Non-pigmented ciliary epithelial cell (primary cell): Measurements from ENCODE around the gene ANKRD9.

Experiments
- DNase-seq: peaks from one replicate; pipeline ENCODE4 v3.0.0-alpha.2; 2010; ENCODE audit warnings: low read depth

Gene ANKRD9

GRCh38 chr14:102497998-102498677, 11.4 kb downstream of the ANKRD9 start:
- DNase-seq: no peak

- no peak for DNase-seq
Observed at GRCh38 chr14:102496958-102497744, 12.4 kb downstream of the ANKRD9 start.

- DNase-seq: no peak
Observed at GRCh38 chr14:102496331-102496691, 13.3 kb downstream of the ANKRD9 start.

GRCh38 chr14:102495491-102496330, 13.9 kb downstream of the ANKRD9 start:
- DNase-seq: no peak

GRCh38 chr14:102493585-102493984, 16.0 kb downstream of the ANKRD9 start:
- no peak for DNase-seq

- no peak for DNase-seq
Observed at GRCh38 chr14:102493096-102493495, 16.5 kb downstream of the ANKRD9 start.

- DNase-seq: no peak
Observed at GRCh38 chr14:102492531-102492910, 17.1 kb downstream of the ANKRD9 start.

- DNase-seq: no peak
Observed at GRCh38 chr14:102491786-102492530, 17.6 kb downstream of the ANKRD9 start.

GRCh38 chr14:102491366-102491765, 18.2 kb downstream of the ANKRD9 start:
- no peak for DNase-seq

GRCh38 chr14:102490456-102490855, 19.1 kb downstream of the ANKRD9 start:
- no peak for DNase-seq

GRCh38 chr14:102487204-102487577, 22.4 kb downstream of the ANKRD9 start:
- DNase-seq: no peak

GRCh38 chr14:102486513-102487203, 22.9 kb downstream of the ANKRD9 start:
- DNase-seq: no peak

GRCh38 chr14:102485693-102486512, 23.7 kb downstream of the ANKRD9 start:
- DNase-seq: no peak

GRCh38 chr14:102484316-102484715, 25.3 kb downstream of the ANKRD9 start:
- no peak for DNase-seq

- peak; percentile 11 for DNase-seq
Observed at GRCh38 chr14:102481791-102482238, 27.8 kb downstream of the ANKRD9 start.

GRCh38 chr14:102481371-102481770, 28.2 kb downstream of the ANKRD9 start:
- DNase-seq: no peak

- no peak for DNase-seq
Observed at GRCh38 chr14:102479777-102480176, 29.8 kb downstream of the ANKRD9 start.

GRCh38 chr14:102479107-102479506, 30.5 kb downstream of the ANKRD9 start:
- no peak for DNase-seq

GRCh38 chr14:102474934-102475333, 34.6 kb downstream of the ANKRD9 start:
- no peak for DNase-seq

GRCh38 chr14:102473559-102473958, 36.0 kb downstream of the ANKRD9 start:
- no peak for DNase-seq

- no peak for DNase-seq
Observed at GRCh38 chr14:102472791-102473150, 36.8 kb downstream of the ANKRD9 start.
